Measurements from ENCODE around the gene PCK1. TPM values are rescaled to one million over a fixed set of nuclear protein-coding genes. Genes with fewer than 3 reads are reported as not detected.

Gene PCK1
- total RNA-seq, 4 donors from 2014 or later = 0.56 to 3.4 (median 2.2) TPM

DNA sequence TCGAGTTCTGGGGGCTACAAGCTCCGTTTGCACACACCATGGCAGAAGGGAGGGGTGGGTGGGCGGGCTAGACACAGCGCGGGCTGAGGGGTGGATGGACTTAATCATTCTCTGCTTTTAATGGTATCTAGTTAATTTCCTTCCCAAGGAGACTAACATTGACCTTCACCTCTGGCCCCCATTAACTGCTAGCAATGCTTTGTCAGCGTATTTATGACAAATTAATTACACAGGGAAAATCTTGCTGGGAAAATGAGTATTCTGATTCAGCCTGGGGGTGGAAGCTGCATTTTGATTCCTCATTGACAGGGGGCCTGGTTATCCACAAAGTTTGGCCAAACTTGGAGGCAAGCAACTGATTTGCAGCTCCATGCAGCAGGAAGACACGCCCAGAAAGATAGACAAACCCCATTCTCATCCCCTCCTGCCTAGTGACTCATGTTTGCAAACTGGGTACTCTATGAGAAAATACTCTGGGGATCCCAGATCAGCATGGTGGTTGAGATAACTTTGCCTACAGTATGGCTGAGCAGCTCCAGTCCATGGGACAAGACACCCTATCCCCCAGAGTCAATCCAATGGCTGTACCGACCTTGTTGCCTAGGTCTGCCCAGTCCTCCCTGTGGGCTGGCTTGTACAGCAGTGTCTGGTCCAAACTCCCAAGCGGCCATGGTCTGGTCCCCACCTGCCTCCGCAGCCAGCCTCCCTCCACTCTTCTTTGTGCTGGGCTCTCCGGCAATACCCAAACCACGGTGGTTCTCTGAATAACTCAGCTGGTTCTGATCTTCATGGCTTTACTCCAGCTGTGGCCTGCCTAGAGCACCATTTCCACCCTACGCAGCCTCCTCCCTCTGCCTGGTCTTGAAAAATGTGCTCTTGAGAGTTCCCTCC, 39.7 kb downstream of the PCK1 start:
- Histone ChIP-seq H3K4me3 (replicated peaks in 1 of 3) (no peak overlapping the region), H3K27me3 (no peaks in the 10 kb centered on the region), H3K36me3 (no peaks in the 10 kb centered on the region), H3K27ac (no peak overlapping the region), H3K9me3 (no peaks in the 10 kb centered on the region), H3K4me1 (peaks cover 0 to 7% of the 10 kb centered on the region in 2 donors)
- DNase-seq = no peak
- intact Hi-C loops (cut with DNase I) = no loop called here
- WGBS, 2 donors = 86 to 88% methylated on average over 12 to 13 of the region's 13 CpGs
- TF ChIP-seq, protein P1, sequence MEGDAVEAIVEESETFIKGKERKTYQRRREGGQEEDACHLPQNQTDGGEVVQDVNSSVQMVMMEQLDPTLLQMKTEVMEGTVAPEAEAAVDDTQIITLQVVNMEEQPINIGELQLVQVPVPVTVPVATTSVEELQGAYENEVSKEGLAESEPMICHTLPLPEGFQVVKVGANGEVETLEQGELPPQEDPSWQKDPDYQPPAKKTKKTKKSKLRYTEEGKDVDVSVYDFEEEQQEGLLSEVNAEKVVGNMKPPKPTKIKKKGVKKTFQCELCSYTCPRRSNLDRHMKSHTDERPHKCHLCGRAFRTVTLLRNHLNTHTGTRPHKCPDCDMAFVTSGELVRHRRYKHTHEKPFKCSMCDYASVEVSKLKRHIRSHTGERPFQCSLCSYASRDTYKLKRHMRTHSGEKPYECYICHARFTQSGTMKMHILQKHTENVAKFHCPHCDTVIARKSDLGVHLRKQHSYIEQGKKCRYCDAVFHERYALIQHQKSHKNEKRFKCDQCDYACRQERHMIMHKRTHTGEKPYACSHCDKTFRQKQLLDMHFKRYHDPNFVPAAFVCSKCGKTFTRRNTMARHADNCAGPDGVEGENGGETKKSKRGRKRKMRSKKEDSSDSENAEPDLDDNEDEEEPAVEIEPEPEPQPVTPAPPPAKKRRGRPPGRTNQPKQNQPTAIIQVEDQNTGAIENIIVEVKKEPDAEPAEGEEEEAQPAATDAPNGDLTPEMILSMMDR (IDR thresholded peaks at IDR 0.05) = no peak
- no peak for TF ChIP-seq POLR2A (IDR thresholded peaks at IDR 0.05)

- Histone ChIP-seq H3K27ac (no peak overlapping the region), H3K27me3 (no peaks in the 10 kb centered on the region), H3K36me3 (no peaks in the 10 kb centered on the region), H3K4me3 (replicated peaks in 1 of 3) (no peak overlapping the region), H3K4me1 (peaks cover 0 to 7% of the 10 kb centered on the region in 2 donors), H3K9me3 (no peaks in the 10 kb centered on the region)
- intact Hi-C loops (cut with DNase I) = no loop called here
- WGBS, 2 donors = 75 to 81% methylated on average over 2 of the region's 2 CpGs
- TF ChIP-seq POLR2A (IDR thresholded peaks at IDR 0.05) = no peak
- TF ChIP-seq, protein P1 (IDR thresholded peaks at IDR 0.05) = no peak
- no peak for DNase-seq
Measured at GRCh38 chr20:57601211-57601570, 40.3 kb downstream of the PCK1 start.

GRCh38 chr20:57601737-57602136, 40.8 kb downstream of the PCK1 start:
- no peaks in the 10 kb centered on the region for H3K27me3 ChIP-seq
- H3K4me3 ChIP-seq (replicated peaks in 1 of 3) = no peak overlapping the region
- DNase-seq = no peak
- WGBS, 2 donors = 91 to 96% methylated on average over 5 of the region's 5 CpGs
- intact Hi-C loops (cut with DNase I) = no loop called here
- no peaks in the 10 kb centered on the region for H3K36me3 ChIP-seq
- no peak overlapping the region for H3K27ac ChIP-seq
- no peak for TF ChIP-seq POLR2A (IDR thresholded peaks at IDR 0.05)
- TF ChIP-seq, protein P1 (IDR thresholded peaks at IDR 0.05) = no peak
- H3K4me1 ChIP-seq = peaks cover 0 to 6% of the 10 kb centered on the region in 2 donors
- no peaks in the 10 kb centered on the region for H3K9me3 ChIP-seq

DNA sequence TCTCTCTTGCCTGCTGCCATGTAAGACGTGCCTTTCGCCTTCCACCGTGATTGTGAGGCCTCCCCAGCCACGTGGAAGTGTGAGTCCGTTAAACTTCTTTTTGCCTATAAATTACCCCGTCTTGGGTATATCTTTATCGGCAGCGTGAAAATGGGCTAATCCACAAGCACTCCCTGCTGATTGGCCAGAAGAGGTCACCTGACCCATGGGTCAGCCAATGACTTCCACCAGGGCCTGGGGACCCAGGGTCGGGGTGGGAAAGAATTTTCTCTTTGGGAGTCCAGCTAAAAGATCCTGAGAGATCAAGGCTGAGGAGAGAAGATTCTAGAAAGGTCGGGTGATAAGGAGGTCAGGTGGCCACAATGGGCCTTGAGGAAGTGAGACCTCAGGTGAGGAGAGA, 42.2 kb downstream of the PCK1 start:
- WGBS, 2 donors = 87 to 94% methylated on average over 10 of the region's 10 CpGs
- Histone ChIP-seq H3K27me3 (no peaks in the 10 kb centered on the region), H3K36me3 (no peaks in the 10 kb centered on the region), H3K9me3 (no peaks in the 10 kb centered on the region), H3K4me3 (replicated peaks in 1 of 3) (no peak overlapping the region), H3K27ac (no peak overlapping the region), H3K4me1 (no peaks in the 10 kb centered on the region)
- DNase-seq = no peak
- intact Hi-C loops (cut with DNase I) = no loop called here
- no peak for TF ChIP-seq POLR2A (IDR thresholded peaks at IDR 0.05)
- TF ChIP-seq, protein P1 (IDR thresholded peaks at IDR 0.05) = no peak

DNA sequence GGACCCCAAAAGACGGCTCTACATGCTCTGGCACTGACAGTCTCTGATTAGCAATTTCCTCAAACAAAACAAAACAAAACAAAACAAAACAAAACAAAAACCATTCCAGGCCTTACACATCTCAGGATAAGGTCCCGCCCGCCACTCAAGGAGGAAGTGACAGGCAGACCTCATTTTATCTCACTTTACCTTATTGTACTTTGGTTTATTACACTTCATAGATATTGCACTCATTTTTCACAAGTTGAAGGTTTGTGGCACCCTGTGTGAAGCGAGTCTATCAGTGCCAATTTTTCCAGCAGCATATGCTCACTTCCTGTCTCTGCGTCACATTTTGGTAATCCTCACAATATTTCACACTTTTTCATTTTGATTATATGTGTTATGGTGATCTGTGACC, 44.1 kb downstream of the PCK1 start:
- intact Hi-C loops (cut with DNase I) = no loop called here
- no peaks in the 10 kb centered on the region for H3K9me3 ChIP-seq
- no peak for DNase-seq
- no peaks in the 10 kb centered on the region for H3K4me1 ChIP-seq
- no peak overlapping the region for H3K4me3 ChIP-seq (replicated peaks in 1 of 3)
- 75 to 84% methylated on average over 5 of the region's 5 CpGs for WGBS, 2 donors
- TF ChIP-seq, protein P1 (IDR thresholded peaks at IDR 0.05) = no peak
- no peak for TF ChIP-seq POLR2A (IDR thresholded peaks at IDR 0.05)
- H3K27ac ChIP-seq = no peak overlapping the region
- H3K36me3 ChIP-seq = no peaks in the 10 kb centered on the region
- H3K27me3 ChIP-seq = no peaks in the 10 kb centered on the region
